ENCODE measurements around the gene LILRA6. TPM values are rescaled to one million over a fixed set of nuclear protein-coding genes. Genes with fewer than 3 reads are reported as not detected.
"Not testable (repeated sequence)": the region's sequence is repeated elsewhere in the genome, so short reads cannot be mapped to it uniquely, and the experiment has no call there.

LILRA6 gene
- polyA plus RNA-seq, 1 donor from 2014 or later: not detected

DNA sequence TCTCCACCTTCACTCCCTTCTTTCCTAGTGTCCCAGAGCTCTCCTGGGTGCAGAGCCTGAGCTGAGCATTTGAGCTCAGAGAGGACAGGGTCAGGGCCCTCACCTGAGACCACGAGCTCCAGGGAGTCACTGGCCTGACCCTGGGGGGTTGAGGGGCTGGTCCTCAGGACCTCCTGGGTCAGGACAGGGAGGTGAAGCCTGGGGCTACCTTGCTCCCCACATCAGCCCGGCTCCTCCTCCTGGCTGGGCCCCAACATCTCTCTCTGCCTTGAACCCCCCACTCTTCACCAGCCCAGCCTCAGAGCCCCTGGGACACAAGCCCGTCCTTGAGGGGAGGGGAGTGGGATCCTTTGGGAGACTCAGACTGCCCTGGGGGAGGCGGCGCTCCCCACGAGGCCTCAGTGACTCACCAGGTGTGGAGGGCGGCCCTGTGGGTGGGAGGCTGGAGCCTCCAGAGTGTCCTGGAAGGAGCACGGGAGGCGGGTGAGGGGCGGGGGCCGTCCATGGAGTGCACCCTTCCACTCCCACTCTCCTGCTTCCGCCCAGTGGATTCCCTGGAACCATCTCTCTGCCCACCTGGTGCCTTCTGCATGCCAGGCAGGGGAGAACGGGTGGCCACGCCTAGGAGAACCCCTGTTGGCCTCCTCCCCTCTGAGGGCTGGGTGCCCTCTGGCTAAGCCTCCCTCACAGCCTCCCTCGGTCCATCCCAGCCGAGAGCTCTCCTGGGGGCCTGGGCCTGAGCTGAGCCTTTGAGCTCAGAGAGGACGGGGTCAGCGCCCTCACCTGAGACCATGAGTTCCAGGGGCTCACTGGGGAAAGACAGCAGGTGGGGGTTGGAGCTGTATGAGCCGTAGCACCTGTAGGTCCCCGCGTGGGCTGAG is 2.9 kb downstream of the LILRA6 start:
- not testable (repeated sequence) for H3F3A ChIP-seq (ENCODE audit: insufficient read depth, low read length, poor library complexity, severe bottlenecking); H3K27me3 ChIP-seq (ENCODE audit: insufficient read depth, low read depth, low read length); H3K4me2 ChIP-seq (ENCODE audit: low read length); H3K4me3 ChIP-seq (ENCODE audit: low read length); H3K79me2 ChIP-seq (replicated peaks; ENCODE audit: insufficient read depth, low read length); H4K20me1 ChIP-seq (ENCODE audit: insufficient read depth); H3K9me2 ChIP-seq (ENCODE audit: insufficient read depth, low read length); H3K27ac ChIP-seq (ENCODE audit: low read length); H3K36me3 ChIP-seq (ENCODE audit: insufficient read depth, low read length); H2AFZ ChIP-seq (ENCODE audit: low read depth, low read length); H3K9me3 ChIP-seq (ENCODE audit: low read length); H3K9ac ChIP-seq (ENCODE audit: low read length)

DNA sequence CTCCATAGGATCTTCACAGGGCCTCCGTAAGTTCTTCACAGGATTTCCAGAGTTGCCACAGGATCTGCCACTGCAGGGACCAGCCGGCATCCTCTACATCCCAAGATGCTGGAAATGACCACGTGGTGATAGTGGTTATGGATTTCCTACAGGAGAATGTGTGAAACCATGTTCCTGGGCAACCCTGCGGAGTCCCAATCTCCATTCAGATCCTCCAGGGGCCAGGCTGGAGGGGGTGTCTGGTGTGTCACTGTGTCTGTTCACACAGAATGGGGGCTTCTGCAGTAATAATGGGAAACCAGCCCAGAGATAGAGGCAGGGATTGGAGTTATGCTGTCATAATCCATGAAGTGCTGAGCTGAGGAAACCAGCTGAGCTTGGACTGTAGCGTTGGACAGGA is 8.6 kb downstream of the LILRA6 start:
- TF ChIP-seq, protein P1, sequence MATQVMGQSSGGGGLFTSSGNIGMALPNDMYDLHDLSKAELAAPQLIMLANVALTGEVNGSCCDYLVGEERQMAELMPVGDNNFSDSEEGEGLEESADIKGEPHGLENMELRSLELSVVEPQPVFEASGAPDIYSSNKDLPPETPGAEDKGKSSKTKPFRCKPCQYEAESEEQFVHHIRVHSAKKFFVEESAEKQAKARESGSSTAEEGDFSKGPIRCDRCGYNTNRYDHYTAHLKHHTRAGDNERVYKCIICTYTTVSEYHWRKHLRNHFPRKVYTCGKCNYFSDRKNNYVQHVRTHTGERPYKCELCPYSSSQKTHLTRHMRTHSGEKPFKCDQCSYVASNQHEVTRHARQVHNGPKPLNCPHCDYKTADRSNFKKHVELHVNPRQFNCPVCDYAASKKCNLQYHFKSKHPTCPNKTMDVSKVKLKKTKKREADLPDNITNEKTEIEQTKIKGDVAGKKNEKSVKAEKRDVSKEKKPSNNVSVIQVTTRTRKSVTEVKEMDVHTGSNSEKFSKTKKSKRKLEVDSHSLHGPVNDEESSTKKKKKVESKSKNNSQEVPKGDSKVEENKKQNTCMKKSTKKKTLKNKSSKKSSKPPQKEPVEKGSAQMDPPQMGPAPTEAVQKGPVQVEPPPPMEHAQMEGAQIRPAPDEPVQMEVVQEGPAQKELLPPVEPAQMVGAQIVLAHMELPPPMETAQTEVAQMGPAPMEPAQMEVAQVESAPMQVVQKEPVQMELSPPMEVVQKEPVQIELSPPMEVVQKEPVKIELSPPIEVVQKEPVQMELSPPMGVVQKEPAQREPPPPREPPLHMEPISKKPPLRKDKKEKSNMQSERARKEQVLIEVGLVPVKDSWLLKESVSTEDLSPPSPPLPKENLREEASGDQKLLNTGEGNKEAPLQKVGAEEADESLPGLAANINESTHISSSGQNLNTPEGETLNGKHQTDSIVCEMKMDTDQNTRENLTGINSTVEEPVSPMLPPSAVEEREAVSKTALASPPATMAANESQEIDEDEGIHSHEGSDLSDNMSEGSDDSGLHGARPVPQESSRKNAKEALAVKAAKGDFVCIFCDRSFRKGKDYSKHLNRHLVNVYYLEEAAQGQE (IDR thresholded peaks at IDR 0.05; ENCODE audit: borderline replicate concordance): no peak
- TF ChIP-seq MXI1 (conservative IDR thresholded peaks at IDR 0.05; ENCODE audit: poor library complexity, severe bottlenecking) (no peak), EP300 (conservative IDR thresholded peaks at IDR 0.05; ENCODE audit: poor library complexity, severe bottlenecking) (no peak), TAF1 (IDR thresholded peaks at IDR 0.05; ENCODE audit: low read depth) (no peak), RAD21 (conservative IDR thresholded peaks at IDR 0.05) (no peak), CTCF (IDR thresholded peaks at IDR 0.05; ENCODE audit: poor library complexity, severe bottlenecking) (no peak), POLR2AphosphoS5 (IDR thresholded peaks at IDR 0.05) (no peak), SMC3 (conservative IDR thresholded peaks at IDR 0.05; ENCODE audit: poor library complexity) (no peak), EZH2 (IDR thresholded peaks at IDR 0.05; ENCODE audit: borderline replicate concordance, insufficient read depth, low read length, poor library complexity, severe bottlenecking) (no peak)
- H3K27me3 ChIP-seq (ENCODE audit: insufficient read depth, low read depth, low read length): no peaks in the 10 kb centered on the region
- H3K9me2 ChIP-seq (ENCODE audit: insufficient read depth, low read length): no peaks in the 10 kb centered on the region
- no peaks in the 10 kb centered on the region for H3K79me2 ChIP-seq (replicated peaks; ENCODE audit: insufficient read depth, low read length)
- no peak overlapping the region for H2AFZ ChIP-seq (ENCODE audit: low read depth, low read length)
- H3K9ac ChIP-seq (ENCODE audit: low read length): no peak overlapping the region
- no peak overlapping the region for H3K4me2 ChIP-seq (ENCODE audit: low read length)
- peaks cover 6% of the 10 kb centered on the region for H3K9me3 ChIP-seq (ENCODE audit: low read length)
- H4K20me1 ChIP-seq (ENCODE audit: insufficient read depth): no peaks in the 10 kb centered on the region
- no peak overlapping the region for H3K4me3 ChIP-seq (ENCODE audit: low read length)
- no peaks in the 10 kb centered on the region for H3F3A ChIP-seq (ENCODE audit: insufficient read depth, low read length, poor library complexity, severe bottlenecking)
- H3K36me3 ChIP-seq (ENCODE audit: insufficient read depth, low read length): no peaks in the 10 kb centered on the region
- no peak overlapping the region for H3K27ac ChIP-seq (ENCODE audit: low read length)
